Iris pigment epithelial cell (primary cell): ENCODE data around the gene CARD16.

ENCODE experiments used
- DNase-seq: peaks from one replicate; pipeline ENCODE4 v3.0.0-alpha.2; 2011; ENCODE audit warnings: low read depth

CARD16 gene

GRCh38 chr11:104992781-104993180 lies 52.4 kb downstream of the CARD16 start:
- no peak for DNase-seq

GRCh38 chr11:104991994-104992393 lies 53.1 kb downstream of the CARD16 start:
- no peak for DNase-seq
